Measurements from ENCODE around the gene TRAF4.

TRAF4 gene

GRCh38 chr17:28751600-28752366 is 8.0 kb downstream of the TRAF4 start:
- TF ChIP-seq CTCF (conservative IDR thresholded peaks at IDR 0.05; ENCODE audit: control insufficient read depth, insufficient read depth, low read depth, low read length): no peak
- H3K4me3 ChIP-seq (ENCODE audit: control insufficient read depth, low read depth, low read length): no peak overlapping the region
- DNase-seq (ENCODE audit: low read depth): no peak

GRCh38 chr17:28755486-28755885 is 11.7 kb downstream of the TRAF4 start:
- TF ChIP-seq CTCF (conservative IDR thresholded peaks at IDR 0.05; ENCODE audit: control insufficient read depth, insufficient read depth, low read depth, low read length): no peak
- no peak overlapping the region for H3K4me3 ChIP-seq (ENCODE audit: control insufficient read depth, low read depth, low read length)
- no peak for DNase-seq (ENCODE audit: low read depth)

GRCh38 chr17:28756049-28756804 is 12.4 kb downstream of the TRAF4 start:
- H3K4me3 ChIP-seq (ENCODE audit: control insufficient read depth, low read depth, low read length): no peak overlapping the region
- DNase-seq (ENCODE audit: low read depth): no peak
- no peak for TF ChIP-seq CTCF (conservative IDR thresholded peaks at IDR 0.05; ENCODE audit: control insufficient read depth, insufficient read depth, low read depth, low read length)

GRCh38 chr17:28758411-28759121 is 14.8 kb downstream of the TRAF4 start:
- no peak for TF ChIP-seq CTCF (conservative IDR thresholded peaks at IDR 0.05; ENCODE audit: control insufficient read depth, insufficient read depth, low read depth, low read length)
- no peak overlapping the region for H3K4me3 ChIP-seq (ENCODE audit: control insufficient read depth, low read depth, low read length)
- DNase-seq (ENCODE audit: low read depth): no peak

DNA sequence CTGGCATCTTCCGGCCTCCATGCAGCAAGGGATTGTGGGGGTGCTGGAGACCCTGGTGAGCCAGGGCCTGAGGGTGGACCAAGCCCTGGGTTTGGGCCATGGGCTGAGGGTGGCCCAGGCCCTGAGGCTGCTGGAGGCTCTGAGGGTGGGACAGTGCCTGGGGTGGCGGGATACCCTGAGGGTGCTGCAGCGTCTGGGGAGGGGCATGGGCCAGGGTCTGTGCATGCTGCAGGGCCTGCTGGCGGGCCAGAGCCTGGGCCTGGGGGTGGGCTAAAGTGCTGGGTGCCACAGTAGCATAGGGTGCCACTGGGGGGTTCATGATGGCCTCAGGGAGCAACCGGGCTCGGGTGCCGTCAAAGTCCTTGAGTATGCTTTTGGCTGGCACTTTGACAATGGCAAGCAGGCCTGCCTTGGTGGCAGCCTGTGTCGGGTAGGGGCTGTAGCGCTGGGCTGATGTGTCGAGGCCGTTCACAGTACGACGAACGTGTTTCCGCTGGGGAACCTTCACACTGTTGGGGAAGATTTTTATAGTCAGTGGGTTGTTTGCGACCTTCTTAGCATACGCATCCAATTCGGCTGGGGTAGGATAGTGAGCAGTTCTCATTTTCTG is 15.6 kb downstream of the TRAF4 start:
- no peak overlapping the region for H3K4me3 ChIP-seq (ENCODE audit: control insufficient read depth, low read depth, low read length)
- TF ChIP-seq CTCF (conservative IDR thresholded peaks at IDR 0.05; ENCODE audit: control insufficient read depth, insufficient read depth, low read depth, low read length): no peak
- DNase-seq (ENCODE audit: low read depth): no peak

Data from fibroblast of mammary gland (primary cell).